K562 (cell line): Measurements from ENCODE around the gene ERVK3-1. TPM values are rescaled to one million over a fixed set of nuclear protein-coding genes. Genes with fewer than 3 reads are reported as not detected.

Experiments
- CBFA2T2 ChIP-seq: fragments of 450-650 bp; conservative IDR thresholded peaks from 2 replicates; pipeline ENCODE4 v1.6.1; 2017; ENCODE audit warnings: mild to moderate bottlenecking
- CBFB ChIP-seq: sonication (generic); formaldehyde crosslinking; IDR thresholded peaks from 2 replicates; pipeline ENCODE4 v1.4.0; 2020; ENCODE audit warnings: mild to moderate bottlenecking, missing genetic modification reagents
- CCAR2 ChIP-seq: fragments of 200-400 bp; formaldehyde crosslinking; IDR thresholded peaks from 2 replicates; pipeline ENCODE4 v1.6.1; 2017; ENCODE audit warnings: mild to moderate bottlenecking, low read depth, low read length
- CXXC5 ChIP-seq: fragments of 250-450 bp; sonication (Bioruptor Pico); IDR thresholded peaks from 2 replicates; pipeline ENCODE4 v1.8.0; 2022; ENCODE audit warnings: inconsistent platforms, mild to moderate bottlenecking, moderate library complexity
- E2F8 ChIP-seq: fragments of 450-650 bp; IDR thresholded peaks from 2 replicates; pipeline ENCODE4 v1.7.1; 2018; ENCODE audit warnings: mild to moderate bottlenecking, low read depth; ENCODE audit not compliant: partially characterized antibody
- ELF2 ChIP-seq: fragments of 250-450 bp; sonication (Bioruptor Pico); IDR thresholded peaks from 2 replicates; pipeline ENCODE4 v1.5.0; 2021; ENCODE audit warnings: mild to moderate bottlenecking
- FOXA3 ChIP-seq, 2 experiments: fragments of 450-650 bp in 1 of 2; sonication (generic) in 1 of 2; formaldehyde crosslinking; IDR thresholded peaks in 1 of 2; conservative IDR thresholded peaks in 1 of 2; 2 replicates each; pipeline versions ENCODE4 v1.4.0 to v1.8.0; 2020 to 2022; ENCODE audit warnings: mild to moderate bottlenecking in 2 of 2, missing genetic modification reagents in 1 of 2
- FOXM1 ChIP-seq, 2 experiments: fragments of 450-650 bp in 1 of 2; sonication (generic) in 1 of 2; formaldehyde crosslinking in 1 of 2; IDR thresholded peaks; 2 replicates each; pipeline versions ENCODE4 v1.6.1 to v1.9.0; 2017 to 2022; ENCODE audit warnings: low read depth in 2 of 2, mild to moderate bottlenecking in 2 of 2, missing genetic modification reagents in 1 of 2, moderate library complexity in 1 of 2
- GTF2B ChIP-seq: IDR thresholded peaks from 2 replicates; pipeline ENCODE4 v1.6.1; 2011; ENCODE audit not compliant: insufficient read length; ENCODE audit errors: extremely low read depth
- HNRNPL ChIP-seq: fragments of 200-400 bp; formaldehyde crosslinking; IDR thresholded peaks from 2 replicates; pipeline ENCODE4 v1.6.1; 2017; ENCODE audit warnings: low read depth, mild to moderate bottlenecking, low read length
- HNRNPUL1 ChIP-seq: fragments of 200-400 bp; formaldehyde crosslinking; IDR thresholded peaks from 2 replicates; pipeline ENCODE4 v1.6.1; 2017; ENCODE audit warnings: low read length
- ID3 ChIP-seq, 2 experiments: fragments of 250-450 bp in 1 of 2; fragments of 450-650 bp in 1 of 2; sonication (Bioruptor Pico) in 1 of 2; IDR thresholded peaks; 2 replicates each; pipeline versions ENCODE4 v1.6.1 to v1.8.0; 2016 to 2021; ENCODE audit warnings: mild to moderate bottlenecking in 2 of 2, moderate library complexity in 2 of 2, missing compliant biosample characterization in 1 of 2, missing genetic modification characterization in 1 of 2
- KLF16 ChIP-seq: IDR thresholded peaks from 2 replicates; pipeline ENCODE4 v1.6.1; 2016; ENCODE audit warnings: antibody characterized with exemption
- NELFE ChIP-seq: IDR thresholded peaks from 2 replicates; pipeline ENCODE4 v1.6.1; 2011; ENCODE audit warnings: mild to moderate bottlenecking; ENCODE audit not compliant: insufficient read depth, insufficient read length
- NUFIP1 ChIP-seq: fragments of 450-650 bp; IDR thresholded peaks from 2 replicates; pipeline ENCODE4 v1.6.1; 2018; ENCODE audit not compliant: partially characterized antibody
- RCOR1 ChIP-seq, 2 experiments: IDR thresholded peaks; 2 replicates each; pipeline ENCODE4 v1.6.1; 2012; ENCODE audit warnings: low read depth in 2 of 2, low read length in 2 of 2, borderline replicate concordance in 1 of 2, improper control_type of control experiment in 1 of 2
- SAFB ChIP-seq: fragments of 200-400 bp; formaldehyde crosslinking; IDR thresholded peaks from 2 replicates; pipeline ENCODE4 v1.6.1; 2017; ENCODE audit warnings: low read depth, low read length, borderline replicate concordance
- SIX5 ChIP-seq, 2 experiments: IDR thresholded peaks; 2 replicates each; pipeline ENCODE4 v1.6.1; 2011; ENCODE audit warnings: low read length in 2 of 2, borderline replicate concordance in 1 of 2, low read depth in 1 of 2, mild to moderate bottlenecking in 1 of 2, moderate library complexity in 1 of 2; ENCODE audit not compliant: insufficient read depth in 1 of 2
- SREBF2 ChIP-seq: sonication (generic); formaldehyde crosslinking; IDR thresholded peaks from 2 replicates; pipeline ENCODE4 v1.4.0; 2020; ENCODE audit warnings: mild to moderate bottlenecking, missing genetic modification reagents
- TCF7L2 ChIP-seq: fragments of 150-350 bp; IDR thresholded peaks from 2 replicates; pipeline ENCODE4 v1.6.1; 2016; ENCODE audit warnings: low read depth, mild to moderate bottlenecking, low read length, moderate library complexity
- TRIM24 ChIP-seq, 2 experiments: fragments of 450-650 bp; IDR thresholded peaks; 2 replicates each; pipeline ENCODE4 v1.6.1; 2016
- ZNF165 ChIP-seq: fragments of 250-450 bp; sonication (Bioruptor Pico); IDR thresholded peaks from 2 replicates; pipeline ENCODE4 v1.4.0; 2020; ENCODE audit warnings: borderline replicate concordance
- ZNF274 ChIP-seq: IDR thresholded peaks from 2 replicates; pipeline ENCODE4 v1.6.1; 2011; ENCODE audit warnings: low read depth, mild to moderate bottlenecking, low read length, moderate library complexity, borderline replicate concordance
- ZNF561 ChIP-seq: fragments of 450-650 bp; formaldehyde crosslinking; conservative IDR thresholded peaks from 2 replicates; pipeline ENCODE4 v1.4.0; 2020; ENCODE audit warnings: mild to moderate bottlenecking, moderate library complexity
- polyA plus RNA-seq, 8 experiments: library from polyadenylated mRNA; depleted of rRNA in 4 of 8; stranded (reverse) in 5 of 8; unstranded in 3 of 8; fragments of >200 nt; fragmentation: Nextera tagmentation in 2 of 8; fragmentation: Illumina TruSeq in 1 of 8; extraction: Ambion mirVana in 2 of 8; extraction: Trizol in 1 of 8; gene quantifications; 2 replicates each; pipeline versions ENCODE4 v1.2.1 to v1.2.3, GENCODE V29; 2011 to 2014; ENCODE audit warnings: inconsistent platforms in 1 of 8, missing spikeins in 1 of 8
- total RNA-seq, 7 experiments: library from RNA; depleted of rRNA in 6 of 7; stranded (reverse); fragments of >200 nt in 6 of 7; fragmentation: Illumina TruSeq in 2 of 7; extraction: Trizol in 2 of 7; gene quantifications; 2 replicates each; pipeline versions ENCODE4 v1.2.1 to v1.2.3, GENCODE V29; 2011 to 2021; ENCODE audit warnings: low replicate concordance in 1 of 7

The ERVK3-1 gene
- total and polyA plus RNA-seq, 9 of the 15 experiments (the other 6 are each of a cell fraction or from before 2014, with no cell fraction given), result 87.6 to 299 (median 119) TPM

- TF ChIP-seq CXXC5 (CRISPR knock-in tag) (peak; percentile 67), CBFA2T2 (no peak), TRIM24 (IDR thresholded peaks at IDR 0.05) (no peak), HNRNPUL1 (no peak), ID3 (CRISPR knock-in tag; IDR thresholded peaks at IDR 0.05) (no peak), ID3 (tag; IDR thresholded peaks at IDR 0.05) (peak; percentile 76), CBFB (CRISPR knock-in tag) (no peak), SREBF2 (0 out of 2 replicates have a peak, but pooled peaks have one; percentile 34), NUFIP1 (no peak), FOXM1 (IDR thresholded peaks at IDR 0.05; ENCODE audit: low read depth) (no peak), FOXM1 (CRISPR knock-in tag; IDR thresholded peaks at IDR 0.05; ENCODE audit: low read depth) (no peak; the same call in 1 of the 2 replicates), GTF2B (no peak), ZNF274 (peak; percentile 35; the same call in 1 of the 2 replicates), KLF16 (no peak), ZNF561 (CRISPR knock-in tag) (no peak), ZNF165 (CRISPR knock-in tag) (no peak; the same call in 1 of the 2 replicates), HNRNPL (no peak), TCF7L2 (no peak), E2F8 (no peak), CCAR2 (no peak), NELFE (no peak), SAFB (peak; percentile 29; the same call in 1 of the 2 replicates), RCOR1 (IDR thresholded peaks at IDR 0.05; ENCODE audit: borderline replicate concordance in 1 of 2, low read depth in 2 of 2, low read length in 2 of 2) (peak in 1 of 2 experiments; percentile 37; a peak in 1 of 4 replicates), ELF2 (CRISPR knock-in tag) (0 out of 2 replicates have a peak, but pooled peaks have one; percentile 65), SIX5 (IDR thresholded peaks at IDR 0.05; ENCODE audit: borderline replicate concordance in 1 of 2, insufficient read depth in 1 of 2, low read depth in 1 of 2, low read length in 2 of 2) (no peak), FOXA3 (CRISPR knock-in tag; conservative IDR thresholded peaks at IDR 0.05 in 1 of 2, IDR thresholded peaks at IDR 0.05 in 1 of 2) (no peak; a peak in 1 of 4 replicates)
Observed at GRCh38 chr19:58279042-58279924, 25.9 kb upstream of the ERVK3-1 start (continued).
